HG02642 (cell line): Measurements from ENCODE around the gene GRM1.
A peak's percentile ranks its signal among the peaks of the same experiment; 100 is the strongest.

Experiments
- ATAC-seq: cut with Tn5 transposase; IDR thresholded peaks from one replicate; pipeline ENCODE4 v1.9.1; 2021; ENCODE audit warnings: mild to moderate bottlenecking; ENCODE audit not compliant: unreplicated experiment, poor library complexity

GRM1 gene

GRCh38 chr6:146305951-146306350, 277.1 kb downstream of the GRM1 start:
- no peak for ATAC-seq

- no peak for ATAC-seq
These were observed 281.8 kb downstream of the GRM1 start for GRCh38 chr6:146310628-146311027.

GRCh38 chr6:146311079-146311478, 282.2 kb downstream of the GRM1 start:
- no peak for ATAC-seq

GRCh38 chr6:146312608-146313007, 283.7 kb downstream of the GRM1 start:
- ATAC-seq: no peak

GRCh38 chr6:146315381-146316174, 286.7 kb downstream of the GRM1 start:
- no peak for ATAC-seq

- no peak for ATAC-seq
These were observed 287.3 kb downstream of the GRM1 start for GRCh38 chr6:146316175-146316495.

GRCh38 chr6:146331013-146331412, 302.2 kb downstream of the GRM1 start:
- ATAC-seq: no peak

GRCh38 chr6:146335336-146335735, 306.5 kb downstream of the GRM1 start:
- ATAC-seq: no peak

GRCh38 chr6:146336191-146336590, 307.3 kb downstream of the GRM1 start:
- no peak for ATAC-seq

- ATAC-seq: no peak
These were observed 308.5 kb downstream of the GRM1 start for GRCh38 chr6:146337376-146337775.

GRCh38 chr6:146339716-146340115, 310.9 kb downstream of the GRM1 start:
- ATAC-seq: no peak

- no peak for ATAC-seq
These were observed 312.8 kb downstream of the GRM1 start for GRCh38 chr6:146341493-146342230.

GRCh38 chr6:146345598-146345997, 316.7 kb downstream of the GRM1 start:
- no peak for ATAC-seq

- ATAC-seq: no peak
These were observed 318.2 kb downstream of the GRM1 start for GRCh38 chr6:146347090-146347489.

- ATAC-seq: no peak
These were observed 318.8 kb downstream of the GRM1 start for GRCh38 chr6:146347690-146348089.

GRCh38 chr6:146351018-146351417, 322.2 kb downstream of the GRM1 start:
- no peak for ATAC-seq

- ATAC-seq: no peak
These were observed 323.3 kb downstream of the GRM1 start for GRCh38 chr6:146352163-146352562.

- ATAC-seq: no peak
These were observed 325.6 kb downstream of the GRM1 start for GRCh38 chr6:146354451-146354850.

GRCh38 chr6:146355521-146356100, 326.7 kb downstream of the GRM1 start:
- no peak for ATAC-seq

GRCh38 chr6:146357578-146358430, 328.9 kb downstream of the GRM1 start:
- peak; percentile 61 for ATAC-seq
